Mucosa of gallbladder (tissue), 1 donor: ENCODE results near the gene TMEM176B. TPM values are rescaled to one million over a fixed set of nuclear protein-coding genes. Genes with fewer than 3 reads are reported as not detected.
A peak's percentile ranks its signal among the peaks of the same experiment; 100 is the strongest.

Source experiments
- DNase-seq: peaks from one replicate; pipeline ENCODE4 v3.0.0-alpha.2; 2020; ENCODE audit warnings: low spot score
- total RNA-seq: library from RNA; stranded (reverse); gene quantifications from one replicate; pipeline ENCODE4 v1.2.1, GENCODE V29; 2021
- donor health status: DM: no; HTN: no; CAD: no.

Gene TMEM176B
- total RNA-seq, 1 donor from 2014 or later, result 304 TPM

DNA sequence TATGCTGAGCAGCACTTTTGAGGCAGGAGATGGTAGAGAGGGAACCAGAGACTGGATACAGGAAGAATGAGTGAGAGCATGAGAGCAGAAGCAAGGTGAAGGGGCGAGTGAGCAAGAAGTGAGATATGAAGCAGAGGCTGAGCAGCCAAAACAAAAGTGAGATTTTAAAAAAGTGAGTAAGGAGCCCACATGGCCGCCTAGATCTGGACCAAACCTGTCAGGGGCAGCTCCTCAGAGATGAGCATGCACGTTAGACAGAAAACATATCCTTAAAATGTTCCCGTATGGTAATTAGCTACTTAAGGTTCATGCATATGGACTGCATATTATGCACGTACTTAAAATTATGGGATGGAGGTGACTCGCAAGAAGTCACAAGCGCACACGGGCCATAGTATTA is 22.9 kb upstream of the TMEM176B start:
- DNase-seq, result no peak

DNA sequence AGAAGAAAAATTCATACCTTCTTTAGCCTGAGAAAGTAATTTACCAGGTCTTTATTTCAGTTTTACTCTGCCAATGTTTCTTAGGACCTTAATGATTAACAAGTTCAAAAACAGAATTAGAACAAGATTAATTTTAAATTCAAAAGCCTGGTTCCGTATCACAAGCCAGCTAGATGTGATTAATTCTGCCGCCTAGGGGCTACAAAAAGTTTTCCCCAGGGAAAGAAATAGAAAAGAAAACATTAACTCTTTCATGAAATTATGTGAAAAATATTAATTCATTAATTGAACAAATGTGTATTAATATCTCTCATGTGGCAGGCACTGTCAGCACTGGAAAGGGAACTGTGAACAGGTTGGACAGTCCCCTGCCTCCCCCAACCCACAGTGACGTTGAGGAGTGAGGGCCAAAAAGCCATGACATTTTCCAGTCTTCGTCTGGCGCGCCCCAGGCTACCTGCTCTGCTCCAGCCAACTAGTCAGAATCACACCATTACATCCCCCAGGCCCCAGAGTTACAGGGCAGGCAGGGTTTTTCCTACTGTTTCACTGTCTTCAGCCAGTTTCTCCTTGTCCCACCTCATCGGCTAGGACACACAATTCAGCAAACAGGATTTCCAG is 20.5 kb upstream of the TMEM176B start:
- no peak for DNase-seq

DNA sequence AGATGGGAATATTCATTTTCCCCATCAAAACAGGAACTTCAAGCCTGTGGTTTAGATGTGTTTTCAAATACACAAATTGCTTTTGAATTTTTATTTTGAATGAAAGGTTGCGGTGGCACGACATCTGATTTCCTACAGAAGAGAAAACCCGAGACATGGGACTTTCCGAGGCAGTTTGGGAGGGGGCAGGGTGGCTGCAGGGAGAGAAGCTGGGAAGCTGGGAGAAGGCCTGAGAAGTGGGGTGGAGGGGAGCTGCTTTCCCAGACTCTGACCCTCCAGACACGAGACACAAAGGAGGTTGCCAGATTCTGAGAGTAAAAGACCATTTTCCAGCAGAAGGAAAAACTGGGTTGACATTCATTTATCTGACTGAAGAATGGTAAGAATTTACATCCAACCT is 20.0 kb upstream of the TMEM176B start:
- DNase-seq, result peak; percentile 33

DNA sequence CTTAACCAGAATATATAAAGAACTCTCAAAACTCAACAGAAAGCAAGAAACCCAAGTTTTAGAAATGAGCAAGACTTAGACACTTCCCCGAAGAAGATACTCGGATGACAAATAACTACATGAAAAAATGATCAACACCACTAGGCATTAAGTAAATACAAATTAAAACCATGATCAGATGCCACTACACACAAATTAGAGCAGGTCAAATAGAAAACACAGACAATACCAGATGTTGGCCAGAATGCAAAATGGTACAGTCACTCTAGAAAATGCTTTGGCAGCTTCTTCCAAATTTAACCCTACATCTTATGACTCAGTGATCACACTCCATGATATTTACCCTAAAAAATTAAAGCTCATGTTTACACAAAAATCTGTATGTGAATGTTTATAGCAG is 18.8 kb upstream of the TMEM176B start:
- DNase-seq, result no peak

DNA sequence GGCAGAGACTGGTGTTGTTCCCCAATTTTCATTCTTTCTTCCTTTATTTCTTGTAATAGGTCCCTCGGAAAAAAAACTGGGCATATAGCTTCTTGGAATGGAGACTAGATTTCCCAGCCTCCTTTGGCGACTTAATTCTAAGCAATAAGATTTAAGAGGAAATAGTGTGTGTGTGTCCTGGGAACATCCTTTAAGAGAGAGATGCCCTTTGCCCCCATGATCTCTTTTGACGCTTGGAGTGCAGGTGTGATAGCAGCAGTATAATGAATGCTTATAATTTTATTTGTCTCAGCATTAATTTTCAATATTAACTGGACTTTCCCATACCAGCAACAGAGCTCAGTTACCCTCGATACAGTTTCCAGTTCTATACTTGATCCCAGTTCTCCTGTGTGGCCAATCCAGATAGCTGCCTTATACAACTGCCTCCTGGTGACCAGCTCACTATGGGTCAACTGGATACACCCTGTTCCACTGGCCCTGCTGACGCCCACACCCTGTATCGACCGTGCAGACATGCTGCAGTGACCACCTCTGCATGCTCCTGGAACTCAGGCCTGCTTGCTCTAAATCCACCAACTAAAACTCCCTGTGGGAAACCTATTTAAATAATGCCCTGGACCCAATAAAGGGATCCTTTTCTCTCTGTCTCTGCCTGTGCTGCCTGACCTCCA is 14.3 kb upstream of the TMEM176B start:
- no peak for DNase-seq

DNA sequence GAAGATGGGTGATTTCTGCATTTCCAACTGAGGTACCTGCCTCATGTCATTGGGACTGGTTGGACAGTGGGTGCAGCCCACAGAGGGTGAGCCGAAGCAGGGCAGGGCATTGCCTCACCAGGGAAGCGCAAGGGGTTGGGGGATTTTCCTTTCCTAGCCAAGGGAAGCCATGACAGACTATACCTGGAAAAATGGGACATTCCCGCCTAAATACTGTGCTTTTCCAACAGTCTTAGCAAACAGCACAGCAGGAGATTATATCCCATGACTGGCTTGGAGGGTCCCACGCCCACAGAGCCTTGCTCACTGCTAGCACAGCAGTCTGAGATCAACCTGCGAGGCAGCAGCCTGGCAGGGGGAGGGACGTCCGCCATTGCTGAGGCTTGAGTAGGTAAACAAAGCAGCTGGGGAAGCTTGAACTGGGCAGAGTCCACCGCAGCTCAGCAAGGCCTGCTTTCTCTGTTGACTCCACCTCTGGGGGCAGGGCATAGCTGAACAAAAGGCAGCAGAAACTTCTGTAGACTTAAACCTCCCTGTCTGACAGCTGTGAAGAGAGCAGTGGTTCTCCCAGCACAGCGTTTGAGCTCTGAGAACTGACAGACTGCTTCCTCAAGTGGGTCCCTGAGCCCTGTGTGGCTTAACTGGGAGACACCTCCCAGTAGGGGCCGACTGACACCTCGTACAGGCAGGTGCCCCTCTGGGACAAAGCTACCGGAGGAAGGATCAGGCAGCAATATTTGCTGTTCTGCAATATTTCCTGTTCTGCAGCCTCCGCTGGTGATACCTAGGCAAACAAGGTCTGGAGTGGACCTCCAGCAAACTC is 7.7 kb upstream of the TMEM176B start:
- peak; percentile 65 for DNase-seq

DNA sequence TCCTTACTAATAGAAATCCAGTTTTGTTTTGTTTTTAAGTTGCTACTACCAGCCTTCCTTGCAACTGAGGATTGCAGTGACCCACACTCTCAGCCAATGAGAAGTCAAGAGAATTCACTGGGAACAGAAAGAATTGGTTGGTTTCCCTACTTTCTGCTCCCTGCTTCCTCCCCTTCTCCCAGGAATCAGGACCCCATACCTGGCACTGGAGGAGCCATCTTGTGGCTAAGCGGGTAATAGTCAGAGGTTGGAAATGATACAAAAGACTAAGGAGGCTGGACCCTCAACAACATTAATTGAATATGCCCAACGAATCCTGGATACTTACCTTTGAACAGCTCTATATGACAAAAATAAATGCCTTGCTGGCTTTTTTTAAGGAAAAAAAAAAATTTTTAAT is 6.7 kb upstream of the TMEM176B start:
- DNase-seq, result no peak

DNA sequence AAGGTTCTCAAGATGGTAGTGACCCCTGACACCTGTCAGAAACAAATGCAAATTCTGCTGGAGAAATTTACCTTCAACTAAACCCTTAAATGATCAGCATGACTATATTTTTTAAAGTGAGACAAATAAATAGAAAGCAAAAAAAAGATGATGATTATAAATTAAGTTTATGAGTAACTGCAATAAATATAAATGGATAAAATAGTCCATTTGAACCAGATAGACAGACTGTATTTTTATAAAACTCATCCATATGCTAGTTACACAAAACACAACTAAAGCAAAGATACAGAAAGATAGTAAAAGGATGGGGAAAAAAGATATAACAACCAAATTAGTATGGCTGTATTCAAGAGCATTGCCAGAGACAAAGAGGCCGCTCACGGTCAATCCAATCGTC is 6.3 kb upstream of the TMEM176B start:
- no peak for DNase-seq

DNA sequence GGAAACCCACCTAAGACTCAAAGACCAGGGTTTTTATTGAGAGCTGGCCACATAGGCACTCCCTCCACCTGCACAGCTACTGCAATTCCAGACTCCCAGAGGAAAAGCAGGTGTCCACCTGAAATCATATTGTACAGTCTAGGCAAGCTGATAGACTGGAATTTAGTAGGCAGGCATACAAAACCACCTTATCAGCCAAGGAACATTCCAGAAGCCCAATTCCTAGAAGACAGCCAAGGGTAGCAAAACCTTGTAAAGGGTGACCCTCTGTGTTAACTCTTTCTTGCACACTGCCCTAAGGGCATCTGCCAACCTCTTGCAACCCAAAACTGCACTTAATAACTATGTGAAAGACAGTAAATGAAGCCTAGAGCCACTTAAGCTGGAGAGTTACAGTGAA is 5.7 kb upstream of the TMEM176B start:
- no peak for DNase-seq

DNA sequence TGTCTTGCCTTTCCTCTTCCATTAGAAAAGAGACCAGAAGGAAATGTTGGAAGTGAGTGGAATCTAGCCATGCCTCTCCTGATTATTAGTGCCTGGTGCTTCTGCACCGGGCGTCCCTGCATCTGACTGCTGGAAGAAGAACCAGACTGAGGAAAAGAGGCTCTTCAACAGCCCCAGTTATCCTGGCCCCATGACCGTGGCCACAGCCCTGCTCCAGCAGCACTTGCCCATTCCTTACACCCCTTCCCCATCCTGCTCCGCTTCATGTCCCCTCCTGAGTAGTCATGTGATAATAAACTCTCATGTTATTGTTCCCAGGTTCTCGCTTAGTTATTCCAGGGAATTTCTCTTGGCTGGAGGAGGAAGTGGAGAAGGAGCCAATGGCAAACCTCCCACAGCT is 4.6 kb upstream of the TMEM176B start:
- DNase-seq, result no peak

DNA sequence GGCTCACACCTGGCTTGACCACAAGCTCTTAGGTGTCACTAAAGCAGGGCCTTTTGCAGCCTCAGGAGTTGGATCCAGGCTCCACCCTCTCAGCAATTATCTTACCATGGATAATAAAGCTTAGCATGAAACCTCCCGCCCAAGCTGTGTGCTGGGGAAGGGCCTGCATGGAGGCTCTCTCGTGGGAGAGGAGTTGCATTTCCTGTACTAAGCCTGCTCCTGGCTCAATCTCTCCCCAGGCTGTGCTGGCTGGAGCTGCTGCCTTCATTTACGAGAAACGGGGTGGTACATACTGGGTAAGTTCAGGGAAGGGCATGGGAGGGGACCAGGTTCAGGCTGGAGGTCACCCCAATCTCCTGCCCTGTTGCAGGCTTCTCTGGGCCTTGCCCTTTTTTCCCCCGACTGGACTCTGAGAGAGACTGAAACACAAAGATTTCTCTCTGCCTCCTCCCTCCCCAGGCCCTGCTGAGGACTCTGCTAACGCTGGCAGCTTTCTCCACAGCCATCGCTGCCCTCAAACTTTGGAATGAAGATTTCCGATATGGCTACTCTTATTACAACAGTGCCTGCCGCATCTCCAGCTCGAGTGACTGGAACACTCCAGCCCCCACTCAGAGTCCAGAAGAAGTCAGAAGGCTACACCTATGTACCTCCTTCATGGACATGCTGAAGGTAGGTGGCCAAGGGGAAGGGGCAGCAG is 3.1 kb upstream of the TMEM176B start:
- no peak for DNase-seq

DNA sequence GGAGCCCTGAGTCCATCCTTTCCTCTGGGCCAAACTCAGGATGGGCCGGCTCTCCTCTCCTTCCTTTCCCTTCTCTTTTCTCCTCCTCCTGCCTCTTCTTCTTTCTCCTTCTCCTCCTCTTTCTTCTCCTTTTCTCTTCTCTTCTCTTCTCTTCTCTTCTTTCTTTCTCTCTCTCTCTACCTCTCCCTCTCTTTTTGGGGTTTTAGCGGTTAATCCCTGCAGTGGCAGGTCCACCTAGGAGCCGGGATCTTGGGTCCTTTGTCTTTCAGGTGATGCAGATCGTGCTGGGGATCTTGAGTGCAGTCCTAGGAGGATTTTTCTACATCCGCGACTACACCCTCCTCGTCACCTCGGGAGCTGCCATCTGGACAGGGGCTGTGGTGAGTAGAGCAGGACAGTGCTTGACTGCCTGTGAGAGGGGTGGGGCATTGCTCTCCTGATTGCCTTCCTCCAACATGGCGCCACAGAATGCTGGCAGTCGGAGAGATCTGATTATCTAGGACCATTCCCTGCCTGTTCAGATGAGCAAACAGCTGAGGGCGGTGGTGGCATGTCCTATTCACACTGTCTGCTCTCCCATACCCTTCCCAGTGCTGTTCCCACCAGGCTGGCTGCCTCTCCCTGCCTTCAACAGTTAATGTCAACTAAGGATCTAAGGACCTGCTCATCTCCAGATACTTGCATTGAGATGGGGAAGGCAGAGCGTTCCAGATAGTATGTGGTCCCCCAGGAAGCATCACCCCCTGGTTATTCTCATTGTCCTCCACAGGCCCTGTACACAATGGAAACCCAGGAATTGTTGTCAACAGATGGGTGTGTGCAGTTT is 2.0 kb upstream of the TMEM176B start:
- no peak for DNase-seq

DNA sequence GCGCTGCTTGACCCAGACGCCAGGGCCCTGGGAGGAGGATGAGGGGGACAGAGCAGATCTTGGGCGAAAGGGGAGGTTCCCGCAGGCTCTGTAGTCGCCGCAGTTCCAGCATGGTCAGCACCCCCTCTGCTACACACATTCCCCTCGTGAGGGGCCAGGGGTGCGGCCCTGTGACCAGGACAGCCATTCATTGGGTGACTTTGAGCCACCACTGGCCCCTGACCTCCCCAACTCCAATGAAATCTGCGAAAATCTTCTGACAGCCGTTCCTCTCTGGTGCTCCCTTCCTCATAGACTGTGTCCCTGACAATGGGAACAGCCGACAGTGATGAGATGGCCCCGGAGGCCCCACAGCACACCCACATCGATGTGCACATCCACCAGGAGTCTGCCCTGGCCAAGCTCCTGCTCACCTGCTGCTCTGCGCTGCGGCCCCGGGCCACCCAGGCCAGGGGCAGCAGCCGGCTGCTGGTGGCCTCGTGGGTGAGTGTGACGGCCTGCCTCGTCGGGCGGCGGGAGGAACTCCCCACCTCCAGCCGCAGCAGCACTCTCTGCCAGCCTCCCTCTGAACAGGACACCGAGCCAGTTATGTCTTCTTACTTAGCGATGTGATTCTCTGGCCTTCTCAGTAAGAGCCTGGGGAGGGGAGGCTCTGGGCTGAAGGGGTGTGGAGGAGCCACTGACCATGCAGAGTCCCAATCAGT is 1.2 kb upstream of the TMEM176B start:
- DNase-seq, result no peak

DNA sequence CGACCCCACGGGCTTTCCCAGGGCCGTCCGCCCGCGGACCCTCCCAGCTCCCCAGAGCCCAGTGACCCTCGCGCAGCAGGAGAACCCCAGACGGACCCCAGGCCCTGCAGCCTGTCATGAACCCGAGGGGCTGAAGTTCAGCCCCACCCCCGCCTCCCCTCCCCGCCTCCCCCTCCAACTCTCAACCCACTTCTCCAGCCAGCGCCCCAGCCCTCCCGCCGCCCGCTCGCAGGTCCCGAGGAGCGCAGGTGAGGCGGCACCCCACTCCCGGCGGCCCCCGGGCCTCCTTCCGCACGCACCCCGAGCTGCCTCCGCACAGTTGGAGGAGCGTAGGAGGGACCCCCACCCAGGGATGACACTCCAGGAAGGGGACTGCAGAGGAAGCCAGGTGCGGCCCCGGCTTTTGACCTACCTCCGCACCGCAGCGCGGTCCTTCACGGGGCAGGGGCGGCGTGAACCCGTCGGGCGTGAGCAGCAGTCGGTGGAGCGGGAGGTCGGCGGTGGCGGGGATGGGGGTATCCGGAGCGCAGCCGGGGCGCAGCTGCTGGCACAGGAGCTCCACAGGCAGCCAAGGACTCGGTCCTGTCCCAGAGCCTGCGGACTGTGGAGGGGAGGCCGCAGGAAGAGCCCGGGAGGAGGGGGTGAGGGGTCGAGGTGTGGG is 547 bp upstream of the TMEM176B start, which contains the start of gene TMEM176A:
Gene TMEM176A, plus strand, starts transcription at position 189 of the 661 bp plus-strand sequence. CDS start 782 bp downstream, outside the sequence.
- no peak for DNase-seq

DNA sequence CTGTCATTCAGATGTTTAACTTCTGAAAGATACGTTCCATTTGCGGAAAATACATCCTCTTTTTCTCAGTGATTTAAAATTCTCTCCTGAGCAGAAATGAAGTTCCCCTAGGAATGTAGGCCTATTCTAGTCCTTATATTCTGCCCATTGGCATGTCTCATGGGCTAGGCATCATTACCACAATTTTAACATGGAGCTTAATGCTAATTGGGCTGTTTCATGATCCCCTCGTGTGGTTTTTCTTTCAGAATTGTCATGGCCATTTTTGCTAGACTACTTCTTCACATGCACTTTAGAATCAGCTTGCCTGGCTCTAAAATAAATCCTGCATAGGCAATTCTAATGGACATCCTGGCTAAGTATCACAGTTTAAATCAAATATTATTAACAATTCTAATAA is 1.0 kb downstream of the TMEM176B start:
- no peak for DNase-seq

DNA sequence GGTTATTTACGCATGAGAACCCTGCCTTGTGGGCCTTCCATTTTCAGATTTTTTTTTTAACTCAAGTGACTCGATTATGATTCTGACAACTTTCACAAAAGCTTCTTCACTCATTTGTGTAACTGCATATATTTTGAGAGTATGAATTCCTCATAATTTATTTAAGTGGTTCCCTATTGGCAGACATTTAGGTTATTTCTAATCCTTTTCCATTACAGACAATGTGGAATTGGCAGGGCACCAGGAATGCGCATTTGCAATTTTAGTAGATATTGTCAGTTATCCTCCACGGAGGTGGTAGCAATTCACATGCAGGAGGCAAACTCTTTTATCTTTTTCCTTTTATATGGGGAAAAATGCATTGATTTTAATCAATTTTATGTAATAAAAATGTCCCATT is 2.5 kb downstream of the TMEM176B start:
- no peak for DNase-seq

DNA sequence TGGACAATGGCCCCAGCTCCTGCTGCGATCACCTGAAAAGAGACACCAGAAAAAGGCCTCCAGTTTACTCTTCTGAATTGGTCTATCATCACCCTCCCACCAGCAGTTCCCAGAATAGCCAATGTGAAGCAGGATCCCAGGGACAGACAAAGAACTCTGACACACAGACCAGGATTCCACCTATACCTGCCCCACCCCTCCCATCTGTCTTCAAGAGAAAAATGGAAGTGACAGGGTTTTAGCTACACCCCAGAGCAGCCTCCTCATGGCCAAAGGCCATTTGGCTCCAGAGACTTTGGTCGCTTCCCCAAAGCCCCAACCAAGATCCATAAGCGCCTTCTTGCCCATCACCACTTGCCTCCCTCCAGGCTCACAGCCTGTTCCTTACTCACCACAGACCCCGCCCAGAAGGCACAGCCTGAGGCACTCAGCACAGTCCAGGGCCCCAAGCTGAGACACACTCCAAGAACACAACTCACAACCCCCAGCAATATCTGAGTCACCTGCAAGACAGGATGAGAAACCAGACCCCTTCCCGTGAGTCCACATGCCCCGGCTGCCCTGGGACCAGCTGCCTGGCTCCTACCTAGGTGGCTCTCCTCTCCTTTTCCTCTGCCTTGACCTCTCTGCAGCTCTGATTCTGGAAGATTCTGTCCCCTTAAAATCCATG is 6.5 kb downstream of the TMEM176B start:
- no peak for DNase-seq

DNA sequence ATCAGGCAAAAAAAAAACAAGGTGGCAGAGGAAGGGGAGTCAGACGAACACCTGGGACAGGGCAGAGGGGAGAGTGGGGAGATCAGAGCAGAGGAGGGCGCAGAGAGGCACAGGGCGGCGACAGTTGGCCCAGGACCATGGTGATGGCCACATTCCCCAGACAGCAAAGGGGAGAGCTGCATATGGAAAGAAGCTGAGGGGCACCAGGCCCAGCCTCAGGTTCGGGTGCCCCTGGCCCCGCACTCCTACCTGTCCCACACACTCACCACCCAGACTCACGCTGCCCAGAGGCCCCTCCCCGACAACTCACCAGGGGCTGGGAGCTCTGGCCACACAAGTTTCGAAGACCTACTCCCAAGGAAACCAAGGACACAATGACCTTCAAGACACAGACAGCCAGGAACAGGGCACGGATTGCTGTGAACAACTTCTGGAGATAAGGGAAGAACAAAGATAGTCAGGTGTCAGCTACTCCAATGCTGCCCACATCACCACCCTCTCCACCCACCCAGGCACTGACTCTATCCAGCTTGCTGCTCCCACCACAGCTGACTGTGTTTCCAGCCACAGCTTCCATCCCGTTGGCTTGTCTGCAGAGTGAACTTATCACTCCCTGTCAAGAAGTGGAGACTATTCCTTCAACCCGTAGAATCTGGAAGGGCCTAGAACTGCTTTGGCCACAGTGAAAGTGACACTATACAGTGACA is 8.3 kb downstream of the TMEM176B start:
- no peak for DNase-seq

DNA sequence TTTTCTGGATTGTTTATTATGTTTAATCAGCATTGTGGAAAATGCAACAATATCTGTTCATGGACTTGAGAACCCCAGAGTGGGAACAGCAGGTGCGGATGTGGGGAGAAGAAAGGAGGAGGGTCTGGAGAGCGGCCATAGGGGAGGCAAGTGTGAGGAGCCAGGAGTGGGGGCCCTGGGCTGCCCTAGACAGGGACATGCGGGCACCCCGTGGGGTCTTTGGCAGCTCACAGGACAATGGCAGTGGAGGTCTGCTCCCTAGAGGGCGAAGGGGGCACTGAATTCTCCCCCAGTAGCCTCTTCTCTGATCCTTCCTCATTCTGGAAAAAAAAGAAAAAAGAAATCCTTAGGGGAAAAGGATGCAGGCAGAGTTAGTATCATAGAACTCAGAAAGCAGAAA is 8.9 kb downstream of the TMEM176B start:
- no peak for DNase-seq
